Bronchial epithelial cell (primary cell): ENCODE measurements around the gene PHPT1. TPM values are rescaled to one million over a fixed set of nuclear protein-coding genes. Genes with fewer than 3 reads are reported as not detected.
"Not testable (repeated sequence)": the region's sequence is repeated elsewhere in the genome, so short reads cannot be mapped to it uniquely, and the experiment has no call there.

Experiments
- DNase-seq: peaks from one replicate; pipeline ENCODE4 v3.0.0-alpha.2; 2010; ENCODE audit warnings: low read depth
- FAIRE-seq: peaks from 2 replicates; lab custom pipeline; 2011; peaks lifted over from hg19 to GRCh38; lab: Jason Lieb, UNC
- H3K27me3 ChIP-seq: 2 replicates; pipeline ENCODE4 v1.5.1; 2011; ENCODE audit warnings: low read length; ENCODE audit not compliant: control insufficient read depth, insufficient read depth
- H3K36me3 ChIP-seq: 2 replicates; pipeline ENCODE4 v1.5.1; 2011; ENCODE audit warnings: low read length; ENCODE audit not compliant: control insufficient read depth, insufficient read depth
- H3K4me3 ChIP-seq: 2 replicates; pipeline ENCODE4 v1.5.1; 2011; ENCODE audit warnings: mild to moderate bottlenecking, low read depth, low read length, control low read depth
- total RNA-seq: library from RNA; depleted of rRNA; stranded (reverse); fragments of >200 nt; gene quantifications from 2 replicates; pipeline ENCODE4 v1.2.1, GENCODE V29; 2014
- TF ChIP-seq, protein P1 (sequence below): IDR thresholded peaks from 2 replicates; pipeline ENCODE4 v1.5.1; 2011; ENCODE audit warnings: mild to moderate bottlenecking, moderate library complexity, low read length, control low read depth, inconsistent platforms; ENCODE audit not compliant: insufficient read depth, severe bottlenecking

PHPT1 gene
- total RNA-seq, 1 donor from 2014 or later = 57.9 TPM

DNA sequence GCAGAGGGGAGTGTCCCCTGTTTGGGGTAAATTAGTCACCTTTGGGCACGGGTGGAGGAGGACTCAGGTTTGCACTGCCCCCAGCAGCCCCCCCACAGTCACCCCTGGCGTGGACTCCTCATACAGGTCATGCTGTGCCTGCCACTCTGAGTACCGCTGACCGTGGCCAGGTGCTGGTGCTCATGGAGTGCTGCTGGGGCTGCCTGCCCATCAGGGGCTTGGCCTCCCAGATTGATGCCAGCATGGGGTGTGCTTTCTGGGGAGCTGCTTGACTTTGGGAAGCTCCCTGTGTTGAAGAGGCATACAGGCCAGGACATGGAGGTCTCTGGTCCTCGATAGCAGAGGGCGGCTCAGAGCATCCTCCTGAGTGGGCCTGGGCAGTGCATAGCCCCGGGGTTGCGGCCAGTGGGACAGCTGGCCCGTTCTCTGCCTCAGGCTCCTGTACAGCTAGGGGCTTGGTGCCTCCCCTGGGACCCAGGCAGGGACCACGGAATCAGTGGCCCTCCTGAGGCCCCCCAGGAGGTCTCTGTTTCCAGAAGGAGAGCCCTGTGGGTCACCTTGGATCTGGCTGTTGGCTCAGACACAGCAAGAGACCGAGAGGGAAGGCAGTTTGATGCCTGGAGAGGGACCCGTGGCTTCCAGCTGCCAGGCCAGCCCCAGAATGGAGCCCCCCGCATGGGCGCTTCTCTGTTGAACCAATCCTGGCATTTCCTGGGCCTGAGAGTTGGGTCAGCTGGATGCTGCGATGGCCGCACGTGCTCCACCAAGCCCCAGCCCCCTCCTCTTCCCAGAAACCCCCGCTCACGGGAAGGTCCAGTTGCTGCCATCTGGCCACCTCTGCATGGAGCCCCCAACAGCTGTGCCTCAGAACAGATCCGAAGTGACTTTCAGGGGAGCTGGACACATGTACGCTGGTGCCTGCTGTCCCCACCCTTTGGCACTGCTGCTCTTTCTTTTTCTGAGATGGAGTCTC lies 13.0 kb upstream of the PHPT1 start:
- TF ChIP-seq, protein P1, sequence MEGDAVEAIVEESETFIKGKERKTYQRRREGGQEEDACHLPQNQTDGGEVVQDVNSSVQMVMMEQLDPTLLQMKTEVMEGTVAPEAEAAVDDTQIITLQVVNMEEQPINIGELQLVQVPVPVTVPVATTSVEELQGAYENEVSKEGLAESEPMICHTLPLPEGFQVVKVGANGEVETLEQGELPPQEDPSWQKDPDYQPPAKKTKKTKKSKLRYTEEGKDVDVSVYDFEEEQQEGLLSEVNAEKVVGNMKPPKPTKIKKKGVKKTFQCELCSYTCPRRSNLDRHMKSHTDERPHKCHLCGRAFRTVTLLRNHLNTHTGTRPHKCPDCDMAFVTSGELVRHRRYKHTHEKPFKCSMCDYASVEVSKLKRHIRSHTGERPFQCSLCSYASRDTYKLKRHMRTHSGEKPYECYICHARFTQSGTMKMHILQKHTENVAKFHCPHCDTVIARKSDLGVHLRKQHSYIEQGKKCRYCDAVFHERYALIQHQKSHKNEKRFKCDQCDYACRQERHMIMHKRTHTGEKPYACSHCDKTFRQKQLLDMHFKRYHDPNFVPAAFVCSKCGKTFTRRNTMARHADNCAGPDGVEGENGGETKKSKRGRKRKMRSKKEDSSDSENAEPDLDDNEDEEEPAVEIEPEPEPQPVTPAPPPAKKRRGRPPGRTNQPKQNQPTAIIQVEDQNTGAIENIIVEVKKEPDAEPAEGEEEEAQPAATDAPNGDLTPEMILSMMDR = no peak
- H3K4me3 ChIP-seq = no peak overlapping the region
- H3K36me3 ChIP-seq = peaks cover 8% of the 10 kb centered on the region
- FAIRE-seq (no peak), DNase-seq (no peak)
- no peaks in the 10 kb centered on the region for H3K27me3 ChIP-seq

DNA sequence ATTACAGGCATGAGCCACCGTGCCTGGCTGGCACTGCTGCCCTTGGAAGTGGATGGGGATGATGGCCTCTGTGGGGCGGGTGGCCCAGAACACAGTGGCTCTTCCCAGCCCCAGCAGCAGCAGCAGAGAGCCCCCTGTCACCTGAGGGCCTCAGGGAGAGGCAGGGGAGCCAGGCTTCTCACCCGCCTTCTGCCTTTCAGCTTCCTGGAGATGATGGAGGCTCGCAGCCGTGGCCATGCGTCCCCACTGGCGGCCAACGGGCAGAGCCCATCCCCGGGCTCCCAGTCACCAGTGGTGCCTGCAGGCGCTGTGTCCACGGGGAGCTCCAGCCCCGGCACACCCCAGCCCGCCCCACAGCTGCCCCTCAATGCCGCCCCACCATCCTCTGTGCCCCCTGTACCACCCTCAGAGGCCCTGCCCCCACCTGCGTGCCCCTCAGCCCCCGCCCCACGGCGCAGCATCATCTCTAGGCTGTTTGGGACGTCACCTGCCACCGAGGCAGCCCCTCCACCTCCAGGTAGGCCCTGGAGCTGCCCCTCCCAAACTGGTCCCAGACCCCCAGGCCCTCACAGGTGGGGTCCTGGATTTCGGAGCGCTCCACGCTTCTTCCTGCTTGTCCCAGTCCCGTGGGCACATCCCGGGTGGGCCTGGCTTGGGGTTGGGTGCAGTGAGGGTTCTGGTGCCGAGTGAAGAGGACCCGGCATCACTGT lies 11.9 kb upstream of the PHPT1 start:
- FAIRE-seq (no peak), DNase-seq (no peak)
- H3K27me3 ChIP-seq = no peaks in the 10 kb centered on the region
- peaks cover 5% of the 10 kb centered on the region for H3K36me3 ChIP-seq
- H3K4me3 ChIP-seq = no peak overlapping the region
- TF ChIP-seq, protein P1 = no peak

DNA sequence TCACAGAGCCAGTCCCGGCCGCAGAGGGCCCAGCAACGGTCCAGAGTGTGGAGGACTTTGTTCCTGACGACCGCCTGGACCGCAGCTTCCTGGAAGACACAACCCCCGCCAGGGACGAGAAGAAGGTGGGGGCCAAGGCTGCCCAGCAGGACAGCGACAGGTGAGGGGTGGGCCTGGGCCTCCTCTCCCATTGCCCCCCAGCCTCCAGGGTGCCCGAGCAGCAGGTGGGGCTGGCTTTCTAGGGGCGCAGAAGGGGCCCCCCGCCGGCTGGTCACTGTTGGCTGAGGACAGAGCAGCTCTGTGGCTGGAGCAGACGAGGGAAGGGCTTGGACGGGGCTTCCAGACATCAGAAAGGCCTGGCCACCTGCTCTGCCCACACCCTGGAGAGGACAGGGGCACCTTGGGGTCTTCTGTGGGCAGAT lies 11.3 kb upstream of the PHPT1 start:
- not testable (repeated sequence) for H3K36me3 ChIP-seq, H3K4me3 ChIP-seq, H3K27me3 ChIP-seq, FAIRE-seq, DNase-seq

DNA sequence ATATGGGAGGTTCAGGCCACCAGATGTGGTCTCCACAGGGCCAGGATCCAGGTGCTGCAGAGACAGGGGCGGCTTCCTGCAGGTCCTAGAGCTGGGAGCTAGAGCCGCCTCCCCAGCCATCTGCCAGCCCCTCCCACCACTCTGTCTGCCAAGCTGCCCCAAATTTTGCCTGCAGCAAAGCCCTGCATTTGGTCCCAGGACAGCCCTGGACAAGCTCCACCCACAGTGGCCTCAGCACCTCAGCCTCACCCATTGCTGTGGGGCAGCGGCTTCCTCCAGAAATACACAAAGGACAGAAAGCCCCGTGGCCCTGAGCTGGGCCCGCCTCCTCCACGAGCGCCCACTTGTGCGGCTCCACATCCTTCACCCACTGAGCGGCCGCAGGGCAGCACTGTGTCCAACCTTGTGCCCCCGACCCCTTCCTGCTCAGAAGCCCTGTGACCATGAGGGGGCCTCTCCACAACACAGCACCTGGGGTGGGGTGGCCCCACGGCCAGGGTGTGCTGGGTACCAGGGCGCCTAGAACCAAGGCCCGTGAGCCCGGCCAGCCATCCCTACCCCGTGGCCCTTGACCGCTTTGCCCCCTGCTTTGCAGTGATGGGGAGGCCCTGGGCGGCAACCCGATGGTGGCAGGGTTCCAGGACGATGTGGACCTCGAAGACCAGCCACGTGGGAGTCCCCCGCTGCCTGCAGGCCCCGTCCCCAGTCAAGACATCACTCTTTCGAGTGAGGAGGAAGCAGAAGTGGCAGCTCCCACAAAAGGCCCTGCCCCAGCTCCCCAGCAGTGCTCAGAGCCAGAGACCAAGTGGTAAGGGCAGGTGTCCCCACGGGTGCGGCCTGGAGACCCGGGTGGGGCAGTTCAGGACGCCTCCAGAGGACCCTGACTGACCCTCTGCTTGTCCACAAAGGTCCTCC lies 10.6 kb upstream of the PHPT1 start:
- DNase-seq (no peak), FAIRE-seq (no peak)
- Histone ChIP-seq H3K4me3 (no peak overlapping the region), H3K36me3 (peaks cover 5% of the 10 kb centered on the region), H3K27me3 (no peaks in the 10 kb centered on the region)
- TF ChIP-seq, protein P1 = no peak

DNA sequence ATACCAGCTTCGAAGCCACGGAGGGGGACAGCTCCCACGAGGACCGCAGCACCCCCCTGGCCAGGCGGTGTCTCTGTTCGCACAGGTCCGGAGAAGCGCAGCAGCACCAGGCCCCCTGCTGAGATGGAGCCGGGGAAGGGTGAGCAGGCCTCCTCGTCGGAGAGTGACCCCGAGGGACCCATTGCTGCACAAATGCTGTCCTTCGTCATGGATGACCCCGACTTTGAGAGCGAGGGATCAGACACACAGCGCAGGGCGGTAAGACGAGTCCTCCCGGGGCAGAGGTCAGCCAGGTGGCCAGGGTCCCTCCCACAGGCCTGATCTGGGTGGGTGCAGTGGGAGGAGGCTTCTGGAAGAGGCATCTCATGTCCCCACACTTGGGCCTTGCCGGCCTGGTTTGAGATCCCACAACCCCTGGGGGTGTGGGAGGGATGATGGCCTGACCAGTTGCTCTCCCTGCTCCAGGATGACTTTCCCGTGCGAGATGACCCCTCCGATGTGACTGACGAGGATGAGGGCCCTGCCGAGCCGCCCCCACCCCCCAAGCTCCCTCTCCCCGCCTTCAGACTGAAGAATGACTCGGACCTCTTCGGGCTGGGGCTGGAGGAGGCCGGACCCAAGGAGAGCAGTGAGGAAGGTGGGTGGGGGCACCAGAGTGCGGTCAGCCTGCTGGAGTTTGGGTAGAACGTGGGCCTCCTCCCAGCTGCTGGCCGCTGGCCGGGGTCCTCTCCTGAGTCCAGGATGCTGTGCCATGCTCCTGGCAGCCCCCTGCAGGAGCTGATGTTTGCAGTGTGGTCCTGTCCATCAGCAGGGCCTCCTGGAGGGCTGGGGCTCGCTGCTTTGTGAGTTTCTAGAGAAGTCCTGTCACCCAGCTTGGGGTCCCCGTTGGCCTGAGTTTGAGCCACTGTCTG lies 9.7 kb upstream of the PHPT1 start:
- peaks cover 5% of the 10 kb centered on the region for H3K36me3 ChIP-seq
- no peaks in the 10 kb centered on the region for H3K27me3 ChIP-seq
- TF ChIP-seq, protein P1 = no peak
- DNase-seq (no peak), FAIRE-seq (no peak)
- H3K4me3 ChIP-seq = no peak overlapping the region
